Stimulated activated naive CD8-positive, alpha-beta T cell treated with anti-CD3 and anti-CD28 coated beads, Interleukin-15, Interleukin-2, amounts not matched to agents 100 ng/mL and 50 ng/mL, for 24 hours (primary cell): ENCODE data around the gene ACSL3.
"Not testable (repeated sequence)": the region's sequence is repeated elsewhere in the genome, so short reads cannot be mapped to it uniquely, and the experiment has no call there.

ENCODE experiments used
- H3K27ac Mint-ChIP-seq: one replicate; pipeline ENCODE4 v1.8.0; 2021; ENCODE audit warnings: mild to moderate bottlenecking, mixed read lengths
- H3K27me3 Mint-ChIP-seq: one replicate; pipeline ENCODE4 v1.8.0; 2021; ENCODE audit warnings: mixed read lengths
- H3K36me3 Mint-ChIP-seq: one replicate; pipeline ENCODE4 v1.8.0; 2021; ENCODE audit warnings: low read depth, mixed read lengths
- H3K4me1 Mint-ChIP-seq: one replicate; pipeline ENCODE4 v1.8.0; 2021; ENCODE audit warnings: low read depth, mixed read lengths
- H3K4me3 Mint-ChIP-seq: one replicate; pipeline ENCODE4 v1.8.0; 2021; ENCODE audit warnings: mild to moderate bottlenecking, mixed read lengths
- H3K9me3 Mint-ChIP-seq: one replicate; pipeline ENCODE4 v1.8.0; 2021; ENCODE audit warnings: mixed read lengths

Gene ACSL3

GRCh38 chr2:222904557-222905258, 43.9 kb downstream of the ACSL3 start:
- Mint-ChIP-seq H3K4me1 (peaks cover 27% of the 10 kb centered on the region), H3K27me3 (no peaks in the 10 kb centered on the region), H3K4me3 (no peak overlapping the region), H3K36me3 (peaks cover 21% of the 10 kb centered on the region), H3K9me3 (no peaks in the 10 kb centered on the region), H3K27ac (no peak overlapping the region)

GRCh38 chr2:222907048-222907447, 46.2 kb downstream of the ACSL3 start:
- Mint-ChIP-seq H3K27me3 (no peaks in the 10 kb centered on the region), H3K4me3 (no peak overlapping the region), H3K9me3 (no peaks in the 10 kb centered on the region), H3K36me3 (peaks cover 32% of the 10 kb centered on the region), H3K27ac (no peak overlapping the region), H3K4me1 (peaks cover 28% of the 10 kb centered on the region)

DNA sequence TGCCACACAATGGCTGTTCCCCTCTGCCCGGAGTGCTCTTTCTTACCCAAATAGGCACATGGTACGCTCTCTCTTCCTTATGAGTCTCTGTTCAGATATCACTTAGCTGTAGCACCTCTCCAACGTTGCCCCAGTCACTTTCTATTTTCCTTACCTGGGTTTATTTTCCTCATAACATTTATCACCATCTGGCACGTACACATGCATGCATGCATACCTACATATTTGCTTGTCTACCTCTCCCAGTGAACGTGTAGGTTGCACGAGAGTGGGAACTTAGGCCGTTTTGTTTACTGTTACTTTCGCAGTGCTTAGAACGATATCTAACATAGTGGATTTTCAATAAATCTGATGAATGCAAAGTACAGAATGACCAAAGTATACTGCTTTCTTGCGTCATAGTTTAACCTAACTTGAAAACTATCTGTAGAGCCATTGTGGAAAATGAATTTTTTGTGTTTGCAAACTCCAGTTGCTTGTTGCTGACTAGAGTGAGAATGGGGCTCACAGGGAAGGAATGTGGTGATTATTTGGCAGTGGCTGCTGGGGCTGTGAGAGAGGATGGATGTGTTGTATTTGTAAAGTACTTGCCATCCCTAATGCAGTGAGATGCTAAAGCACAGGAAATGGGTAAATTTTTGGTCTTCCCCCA, 47.1 kb downstream of the ACSL3 start:
- Mint-ChIP-seq H3K4me3 (no peak overlapping the region), H3K27me3 (no peaks in the 10 kb centered on the region), H3K9me3 (no peaks in the 10 kb centered on the region), H3K27ac (no peak overlapping the region), H3K36me3 (peaks cover 33% of the 10 kb centered on the region), H3K4me1 (peaks cover 33% of the 10 kb centered on the region)

DNA sequence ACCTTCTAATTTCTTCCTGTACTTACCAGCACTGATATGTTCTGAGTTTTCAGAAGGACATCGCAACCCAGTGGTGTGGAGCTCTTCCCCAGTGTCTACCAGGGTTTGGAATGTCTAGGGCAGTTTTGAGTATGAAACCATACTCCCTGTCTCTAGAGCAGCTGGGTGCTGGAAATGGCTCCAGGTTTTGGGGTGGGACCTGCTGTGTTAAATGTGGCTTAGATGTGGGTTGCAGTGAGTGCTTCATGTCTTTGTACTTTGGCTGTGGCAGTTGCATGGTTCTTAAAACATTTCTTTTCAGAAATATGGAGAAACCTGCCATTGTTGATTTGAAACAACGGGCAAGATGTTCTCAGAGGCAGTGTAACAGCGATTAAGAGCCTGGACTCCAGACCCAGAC, 48.5 kb downstream of the ACSL3 start:
- H3K4me1 Mint-ChIP-seq = peaks cover 46% of the 10 kb centered on the region
- no peak overlapping the region for H3K4me3 Mint-ChIP-seq
- H3K36me3 Mint-ChIP-seq = peaks cover 33% of the 10 kb centered on the region
- no peak overlapping the region for H3K27ac Mint-ChIP-seq
- no peaks in the 10 kb centered on the region for H3K9me3 Mint-ChIP-seq
- H3K27me3 Mint-ChIP-seq = no peaks in the 10 kb centered on the region

DNA sequence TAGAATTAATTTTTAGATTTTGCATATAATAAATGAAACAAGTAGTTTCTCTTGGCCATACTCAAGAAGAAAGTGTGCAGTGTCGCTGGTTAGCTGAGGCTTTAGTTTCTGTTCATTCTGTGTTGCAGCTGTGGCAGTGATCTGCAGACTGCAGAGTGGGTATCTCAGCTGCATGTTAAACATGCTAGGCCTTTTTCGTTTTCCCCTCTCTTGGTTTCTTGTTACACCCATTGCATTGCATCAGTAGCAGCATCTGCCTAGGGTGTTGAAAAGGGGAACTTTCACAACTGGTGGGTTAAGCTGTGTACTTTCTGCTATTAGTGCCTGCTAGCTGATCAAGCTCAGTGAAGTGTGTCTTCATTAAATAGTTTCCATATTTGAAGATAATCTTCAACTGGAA, 51.3 kb downstream of the ACSL3 start:
- H3K9me3 Mint-ChIP-seq = no peaks in the 10 kb centered on the region
- H3K27me3 Mint-ChIP-seq = no peaks in the 10 kb centered on the region
- peaks cover 27% of the 10 kb centered on the region for H3K36me3 Mint-ChIP-seq
- peaks cover 39% of the 10 kb centered on the region for H3K4me1 Mint-ChIP-seq
- peak overlapping the region; percentile 75 for H3K27ac Mint-ChIP-seq
- H3K4me3 Mint-ChIP-seq = no peak overlapping the region

- H3K4me3 Mint-ChIP-seq = no peak overlapping the region
- H3K27me3 Mint-ChIP-seq = no peaks in the 10 kb centered on the region
- H3K36me3 Mint-ChIP-seq = peaks cover 31% of the 10 kb centered on the region
- peaks cover 37% of the 10 kb centered on the region for H3K4me1 Mint-ChIP-seq
- H3K27ac Mint-ChIP-seq = no peak overlapping the region
- H3K9me3 Mint-ChIP-seq = no peaks in the 10 kb centered on the region
These were observed 51.9 kb downstream of the ACSL3 start for GRCh38 chr2:222912776-222913175.

- peaks cover 29% of the 10 kb centered on the region for H3K4me1 Mint-ChIP-seq
- H3K9me3 Mint-ChIP-seq = no peaks in the 10 kb centered on the region
- no peak overlapping the region for H3K4me3 Mint-ChIP-seq
- no peak overlapping the region for H3K27ac Mint-ChIP-seq
- H3K27me3 Mint-ChIP-seq = no peaks in the 10 kb centered on the region
- peaks cover 28% of the 10 kb centered on the region for H3K36me3 Mint-ChIP-seq
These were observed 54.5 kb downstream of the ACSL3 start for GRCh38 chr2:222915092-222915957.

- no peak overlapping the region for H3K27ac Mint-ChIP-seq
- peaks cover 32% of the 10 kb centered on the region for H3K36me3 Mint-ChIP-seq
- peaks cover 24% of the 10 kb centered on the region for H3K4me1 Mint-ChIP-seq
- H3K9me3 Mint-ChIP-seq = no peaks in the 10 kb centered on the region
- H3K4me3 Mint-ChIP-seq = no peak overlapping the region
- H3K27me3 Mint-ChIP-seq = no peaks in the 10 kb centered on the region
These were observed 55.7 kb downstream of the ACSL3 start for GRCh38 chr2:222916229-222917197.

GRCh38 chr2:222917212-222917611, 56.4 kb downstream of the ACSL3 start:
- H3K4me3 Mint-ChIP-seq, H3K27ac Mint-ChIP-seq, H3K27me3 Mint-ChIP-seq, H3K9me3 Mint-ChIP-seq: not testable (repeated sequence)
- Mint-ChIP-seq H3K4me1 (peaks cover 17% of the 10 kb centered on the region), H3K36me3 (peaks cover 29% of the 10 kb centered on the region)

GRCh38 chr2:222919841-222920526, 59.1 kb downstream of the ACSL3 start:
- no peak overlapping the region for H3K27ac Mint-ChIP-seq
- H3K4me3 Mint-ChIP-seq = no peak overlapping the region
- H3K9me3 Mint-ChIP-seq = no peaks in the 10 kb centered on the region
- peaks cover 45% of the 10 kb centered on the region for H3K36me3 Mint-ChIP-seq
- no peaks in the 10 kb centered on the region for H3K4me1 Mint-ChIP-seq
- H3K27me3 Mint-ChIP-seq = no peaks in the 10 kb centered on the region

- peaks cover 45% of the 10 kb centered on the region for H3K36me3 Mint-ChIP-seq
- H3K27ac Mint-ChIP-seq = no peak overlapping the region
- no peak overlapping the region for H3K4me3 Mint-ChIP-seq
- no peaks in the 10 kb centered on the region for H3K27me3 Mint-ChIP-seq
- no peaks in the 10 kb centered on the region for H3K9me3 Mint-ChIP-seq
- no peaks in the 10 kb centered on the region for H3K4me1 Mint-ChIP-seq
These were observed 59.9 kb downstream of the ACSL3 start for GRCh38 chr2:222920657-222921186.

DNA sequence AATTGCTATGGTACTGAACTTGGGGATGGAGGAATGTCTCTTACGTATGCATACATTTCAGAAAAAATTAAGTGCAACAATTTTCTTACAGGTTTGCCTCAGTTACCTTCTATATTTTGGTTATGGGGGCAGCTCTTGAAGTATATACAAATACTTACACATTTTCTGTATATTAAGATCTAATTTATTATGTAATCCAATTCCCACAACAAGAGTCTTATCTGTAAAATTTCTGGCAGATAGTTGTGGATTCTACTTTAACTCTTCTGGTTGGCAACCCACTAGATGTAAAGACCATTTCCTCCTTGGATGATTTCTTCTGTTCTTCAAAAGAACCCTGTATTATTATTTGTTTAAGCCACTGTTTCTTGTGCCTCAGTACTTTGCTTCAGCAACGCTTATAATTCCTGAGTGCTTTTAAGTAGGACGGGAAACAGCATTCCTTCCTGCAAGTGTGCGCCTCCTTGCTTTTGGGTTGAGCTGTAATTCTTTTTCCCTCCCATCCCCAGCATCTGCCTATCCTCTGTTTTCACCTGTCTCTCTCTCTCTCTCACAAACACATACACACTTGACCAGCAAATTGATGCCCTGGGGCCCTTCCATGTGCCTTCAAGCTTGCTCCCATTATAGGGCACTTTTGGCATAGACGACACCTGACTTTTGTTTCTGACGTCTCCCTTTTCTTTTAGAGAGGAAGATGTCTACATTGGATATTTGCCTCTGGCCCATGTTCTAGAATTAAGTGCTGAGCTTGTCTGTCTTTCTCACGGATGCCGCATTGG, 61.4 kb downstream of the ACSL3 start:
- H3K9me3 Mint-ChIP-seq = no peaks in the 10 kb centered on the region
- no peaks in the 10 kb centered on the region for H3K4me1 Mint-ChIP-seq

DNA sequence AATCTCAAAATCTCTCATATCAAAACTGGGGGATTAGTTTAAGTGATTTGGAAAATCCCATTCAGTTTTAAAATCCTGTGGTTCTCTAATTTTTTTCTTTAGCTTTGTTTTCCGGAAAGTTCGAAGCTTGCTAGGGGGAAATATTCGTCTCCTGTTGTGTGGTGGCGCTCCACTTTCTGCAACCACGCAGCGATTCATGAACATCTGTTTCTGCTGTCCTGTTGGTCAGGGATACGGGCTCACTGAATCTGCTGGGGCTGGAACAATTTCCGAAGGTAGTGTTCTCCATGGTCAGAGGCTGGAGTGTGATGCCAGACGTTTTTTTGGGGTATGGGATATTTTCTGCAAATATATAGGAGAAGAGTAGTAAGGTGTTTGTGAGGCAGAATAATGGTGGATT, 66.1 kb downstream of the ACSL3 start:
- H3K4me3 Mint-ChIP-seq = no peak overlapping the region
- no peaks in the 10 kb centered on the region for H3K4me1 Mint-ChIP-seq
- peaks cover 53% of the 10 kb centered on the region for H3K36me3 Mint-ChIP-seq
- no peak overlapping the region for H3K27ac Mint-ChIP-seq
- no peaks in the 10 kb centered on the region for H3K27me3 Mint-ChIP-seq
- H3K9me3 Mint-ChIP-seq = no peaks in the 10 kb centered on the region

More for the DNA sequence above, 61.4 kb downstream of the ACSL3 start:
- Mint-ChIP-seq H3K36me3 (peaks cover 51% of the 10 kb centered on the region), H3K4me3 (no peak overlapping the region), H3K27ac (no peak overlapping the region), H3K27me3 (no peaks in the 10 kb centered on the region)
